GM19239 (cell line): ENCODE data around the gene SSH2.

Source experiments
- DNase-seq: peaks from one replicate; pipeline ENCODE4 v3.0.0; 2011; ENCODE audit warnings: low spot score; ENCODE audit not compliant: insufficient read length
- FAIRE-seq: peaks from 2 replicates; lab custom pipeline; 2011; peaks lifted over from hg19 to GRCh38; lab: Jason Lieb, UNC

SSH2 gene

GRCh38 chr17:29650396-29650795 lies 279.6 kb downstream of the SSH2 start:
- DNase-seq: no peak
- FAIRE-seq: no peak

GRCh38 chr17:29649359-29649758 lies 280.7 kb downstream of the SSH2 start:
- DNase-seq: no peak
- FAIRE-seq: no peak

- DNase-seq: no peak
Measured at GRCh38 chr17:29648005-29648404, 282.0 kb downstream of the SSH2 start.

GRCh38 chr17:29645515-29646051 lies 284.4 kb downstream of the SSH2 start:
- DNase-seq: no peak
- no peak for FAIRE-seq

More at GRCh38 chr17:29648005-29648404, 282.0 kb downstream of the SSH2 start:
- FAIRE-seq: no peak

GRCh38 chr17:29643817-29644160 lies 286.2 kb downstream of the SSH2 start:
- no peak for DNase-seq
- FAIRE-seq: no peak

GRCh38 chr17:29642171-29642611 lies 287.8 kb downstream of the SSH2 start:
- FAIRE-seq: no peak
- no peak for DNase-seq

GRCh38 chr17:29640981-29641642 lies 288.9 kb downstream of the SSH2 start:
- DNase-seq (no peak), FAIRE-seq (no peak)

- DNase-seq: no peak
- FAIRE-seq: no peak
Measured at GRCh38 chr17:29640413-29640812, 289.6 kb downstream of the SSH2 start.

GRCh38 chr17:29633886-29634285 lies 296.1 kb downstream of the SSH2 start:
- DNase-seq (no peak), FAIRE-seq (no peak)

- DNase-seq (no peak), FAIRE-seq (no peak)
Measured at GRCh38 chr17:29630630-29631193, 299.3 kb downstream of the SSH2 start.

GRCh38 chr17:29629839-29630238 lies 300.2 kb downstream of the SSH2 start:
- FAIRE-seq (no peak), DNase-seq (no peak)

- no peak for DNase-seq
Measured at GRCh38 chr17:29628644-29629043, 301.4 kb downstream of the SSH2 start.

GRCh38 chr17:29627951-29628350 lies 302.1 kb downstream of the SSH2 start:
- no peak for DNase-seq
- no peak for FAIRE-seq

More at GRCh38 chr17:29628644-29629043, 301.4 kb downstream of the SSH2 start:
- no peak for FAIRE-seq

GRCh38 chr17:29625037-29625750 lies 304.8 kb downstream of the SSH2 start:
- no peak for FAIRE-seq
- no peak for DNase-seq

GRCh38 chr17:29624586-29624985 lies 305.4 kb downstream of the SSH2 start:
- FAIRE-seq (no peak), DNase-seq (no peak)

GRCh38 chr17:29623283-29623647 lies 306.8 kb downstream of the SSH2 start:
- FAIRE-seq: no peak
- no peak for DNase-seq

GRCh38 chr17:29622337-29623282 lies 307.4 kb downstream of the SSH2 start, which contains the start of gene CORO6:
TSS of gene CORO6 (minus strand) at chr17:29622912. CDS start at chr17:29621421, 1,491 bp downstream.
- FAIRE-seq: peak; percentile 93

GRCh38 chr17:29621751-29622194 lies 308.3 kb downstream of the SSH2 start:
- no peak for DNase-seq
- FAIRE-seq: no peak

More at GRCh38 chr17:29622337-29623282, 307.4 kb downstream of the SSH2 start, which contains the start of gene CORO6:
- DNase-seq: peak; percentile 67

GRCh38 chr17:29620779-29621500 lies 309.1 kb downstream of the SSH2 start:
- DNase-seq (no peak), FAIRE-seq (no peak)
